ENCODE data around the gene GRXCR1. TPM values are rescaled to one million over a fixed set of nuclear protein-coding genes. Genes with fewer than 3 reads are reported as not detected.

The GRXCR1 gene
- total and polyA plus RNA-seq, 7 donors = not detected

DNA sequence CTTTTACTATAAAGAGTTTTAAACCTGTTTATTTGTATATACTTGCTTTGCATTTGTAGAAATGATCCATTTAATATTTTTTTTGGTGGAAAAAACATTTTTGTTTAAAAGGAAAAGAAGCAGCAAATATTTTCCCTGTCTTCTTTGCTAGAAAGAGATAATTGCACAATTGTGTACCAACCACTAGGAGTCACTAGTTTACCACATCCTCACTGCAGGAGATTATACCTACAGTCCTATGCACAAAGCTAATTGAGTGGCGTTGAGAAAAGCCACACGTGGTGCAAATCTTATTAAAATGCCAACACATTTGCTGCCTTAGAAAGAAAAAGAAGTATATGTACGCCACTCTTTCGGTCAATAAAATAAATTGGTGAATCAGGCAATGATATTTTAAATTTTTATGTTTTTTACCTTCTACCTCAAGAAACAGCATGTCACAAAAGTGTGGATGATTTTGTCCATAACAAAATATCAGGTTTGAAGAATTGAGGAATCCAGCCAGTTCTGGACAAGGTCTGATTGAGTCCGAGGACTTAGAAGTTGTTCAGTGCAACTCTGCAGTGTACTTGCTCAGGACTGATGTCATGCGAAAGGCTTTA lies 102.9 kb downstream of the GRXCR1 start:
- no peak overlapping the region for H3K27ac ChIP-seq
- H3K36me3 ChIP-seq (ENCODE audit: insufficient read depth in 1 of 2, low read depth in 1 of 2) = no peaks in the 10 kb centered on the region
- no peaks in the 10 kb centered on the region for H3K4me1 ChIP-seq
- WGBS, 3 donors = 35 to 42% (median 38%) methylated on average over 6 of the region's 6 CpGs
- no peak for ATAC-seq
- intact Hi-C loops (cut with DNase I) = no loop called here
- DNase-seq = no peak
- H3K9me3 ChIP-seq = no peaks in the 10 kb centered on the region
- TF ChIP-seq, protein P1, sequence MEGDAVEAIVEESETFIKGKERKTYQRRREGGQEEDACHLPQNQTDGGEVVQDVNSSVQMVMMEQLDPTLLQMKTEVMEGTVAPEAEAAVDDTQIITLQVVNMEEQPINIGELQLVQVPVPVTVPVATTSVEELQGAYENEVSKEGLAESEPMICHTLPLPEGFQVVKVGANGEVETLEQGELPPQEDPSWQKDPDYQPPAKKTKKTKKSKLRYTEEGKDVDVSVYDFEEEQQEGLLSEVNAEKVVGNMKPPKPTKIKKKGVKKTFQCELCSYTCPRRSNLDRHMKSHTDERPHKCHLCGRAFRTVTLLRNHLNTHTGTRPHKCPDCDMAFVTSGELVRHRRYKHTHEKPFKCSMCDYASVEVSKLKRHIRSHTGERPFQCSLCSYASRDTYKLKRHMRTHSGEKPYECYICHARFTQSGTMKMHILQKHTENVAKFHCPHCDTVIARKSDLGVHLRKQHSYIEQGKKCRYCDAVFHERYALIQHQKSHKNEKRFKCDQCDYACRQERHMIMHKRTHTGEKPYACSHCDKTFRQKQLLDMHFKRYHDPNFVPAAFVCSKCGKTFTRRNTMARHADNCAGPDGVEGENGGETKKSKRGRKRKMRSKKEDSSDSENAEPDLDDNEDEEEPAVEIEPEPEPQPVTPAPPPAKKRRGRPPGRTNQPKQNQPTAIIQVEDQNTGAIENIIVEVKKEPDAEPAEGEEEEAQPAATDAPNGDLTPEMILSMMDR (IDR thresholded peaks at IDR 0.05) = peak; percentile 42
- no peak overlapping the region for H3K4me3 ChIP-seq
- H3K27me3 ChIP-seq (ENCODE audit: insufficient read depth in 3 of 3, low read length in 2 of 3) = peaks cover 0 to 3% (median 0%) of the 10 kb centered on the region in 3 donors

- Histone ChIP-seq H3K4me3 (no peak overlapping the region), H3K36me3 (ENCODE audit: insufficient read depth in 1 of 2, low read depth in 1 of 2) (no peaks in the 10 kb centered on the region), H3K9me3 (no peaks in the 10 kb centered on the region), H3K27ac (no peak overlapping the region), H3K4me1 (no peaks in the 10 kb centered on the region), H3K27me3 (ENCODE audit: insufficient read depth in 3 of 3, low read length in 2 of 3) (peaks cover 0 to 3% (median 0%) of the 10 kb centered on the region in 3 donors)
- 94 to 97% (median 96%) methylated on average over 1 of the region's 1 CpG for WGBS, 3 donors
- ATAC-seq (no peak), DNase-seq (no peak)
- TF ChIP-seq, protein P1 (IDR thresholded peaks at IDR 0.05) = no peak
- intact Hi-C loops (cut with DNase I) = no loop called here
Measured at GRCh38 chr4:43008793-43009192, 116.3 kb downstream of the GRXCR1 start.

DNA sequence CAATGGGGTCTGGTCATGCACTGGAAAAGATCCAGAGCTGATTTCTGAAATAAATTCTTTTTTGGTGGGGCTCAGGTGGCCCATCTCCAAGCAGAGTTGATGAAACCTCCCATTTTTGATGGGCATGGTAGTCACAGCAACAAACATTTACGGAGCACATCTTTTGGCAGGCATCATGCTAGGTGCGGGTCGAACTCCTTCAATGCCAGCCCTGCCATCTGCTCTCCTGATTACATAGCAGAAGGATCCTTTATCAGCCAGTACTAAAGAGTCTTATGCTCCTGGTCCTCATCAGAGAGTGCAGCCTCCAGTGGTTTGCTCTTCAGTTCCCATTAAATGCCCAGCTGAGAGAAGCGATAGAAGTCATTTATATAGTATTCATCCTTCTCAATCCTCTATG lies 121.7 kb downstream of the GRXCR1 start:
- DNase-seq (no peak), ATAC-seq (no peak)
- Histone ChIP-seq H3K36me3 (ENCODE audit: insufficient read depth in 1 of 2, low read depth in 1 of 2) (no peaks in the 10 kb centered on the region), H3K9me3 (no peaks in the 10 kb centered on the region), H3K27ac (no peak overlapping the region), H3K4me3 (no peak overlapping the region), H3K27me3 (ENCODE audit: insufficient read depth in 3 of 3, low read length in 2 of 3) (peaks cover 0 to 3% (median 0%) of the 10 kb centered on the region in 3 donors), H3K4me1 (no peaks in the 10 kb centered on the region)
- WGBS, 3 donors = 78 to 82% (median 80%) methylated on average over 4 of the region's 4 CpGs
- TF ChIP-seq, protein P1 (IDR thresholded peaks at IDR 0.05) = no peak
- intact Hi-C loops (cut with DNase I) = no loop called here

- no peak overlapping the region for H3K27ac ChIP-seq
- no peaks in the 10 kb centered on the region for H3K27me3 ChIP-seq (ENCODE audit: insufficient read depth in 3 of 3, low read length in 2 of 3)
- no peak overlapping the region for H3K4me3 ChIP-seq
- TF ChIP-seq, protein P1 (IDR thresholded peaks at IDR 0.05) = no peak
- DNase-seq (no peak), ATAC-seq (no peak)
- H3K9me3 ChIP-seq = no peaks in the 10 kb centered on the region
- H3K4me1 ChIP-seq = no peaks in the 10 kb centered on the region
- intact Hi-C loops (cut with DNase I) = no loop called here
- H3K36me3 ChIP-seq (ENCODE audit: insufficient read depth in 1 of 2, low read depth in 1 of 2) = no peaks in the 10 kb centered on the region
- 32 to 42% (median 39%) methylated on average over 1 of the region's 1 CpG for WGBS, 3 donors
Measured at GRCh38 chr4:43041632-43042031, 149.1 kb downstream of the GRXCR1 start.

DNA sequence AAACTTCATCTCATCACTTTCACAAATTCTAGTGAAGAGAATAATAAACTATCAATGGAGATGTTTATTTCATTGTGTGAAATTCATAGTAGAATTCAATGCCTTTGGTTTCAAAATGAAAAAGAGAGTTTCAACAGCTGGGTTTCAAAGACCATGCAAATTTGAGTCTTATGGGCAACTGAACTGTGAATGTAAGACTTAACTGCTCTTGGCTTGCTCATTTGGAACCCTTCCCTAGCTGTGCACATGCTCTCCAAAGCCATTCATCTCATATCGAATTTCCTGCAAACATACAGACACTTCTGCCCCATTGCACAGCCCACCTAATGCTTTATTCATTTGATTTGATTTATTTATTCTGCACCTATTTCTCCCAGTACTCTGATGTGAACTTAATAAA lies 154.5 kb downstream of the GRXCR1 start:
- H3K9me3 ChIP-seq = no peaks in the 10 kb centered on the region
- no peak overlapping the region for H3K27ac ChIP-seq
- WGBS, 3 donors = 8 to 33% (median 24%) methylated on average over 1 of the region's 1 CpG
- H3K4me1 ChIP-seq = no peaks in the 10 kb centered on the region
- no peaks in the 10 kb centered on the region for H3K36me3 ChIP-seq (ENCODE audit: insufficient read depth in 1 of 2, low read depth in 1 of 2)
- H3K4me3 ChIP-seq = no peak overlapping the region
- DNase-seq = no peak
- TF ChIP-seq, protein P1 (IDR thresholded peaks at IDR 0.05) = no peak
- intact Hi-C loops (cut with DNase I) = no loop called here
- no peak for ATAC-seq
- no peaks in the 10 kb centered on the region for H3K27me3 ChIP-seq (ENCODE audit: insufficient read depth in 3 of 3, low read length in 2 of 3)

Data from psoas muscle (tissue), 8 donors.